Astrocyte (in vitro differentiated cells and primary cell): ENCODE results near the gene EFCAB6. TPM values are rescaled to one million over a fixed set of nuclear protein-coding genes. Genes with fewer than 3 reads are reported as not detected.
A peak's percentile ranks its signal among the peaks of the same experiment; 100 is the strongest.

ENCODE experiments used
- DNase-seq: peaks from one replicate; pipeline ENCODE4 v3.0.0-alpha.2; 2010; ENCODE audit warnings: low read depth
- FAIRE-seq: peaks from 2 replicates; lab custom pipeline; 2011; peaks lifted over from hg19 to GRCh38; lab: Jason Lieb, UNC
- H2AFZ ChIP-seq: 2 replicates; pipeline ENCODE4 v1.6.0; 2012; ENCODE audit warnings: low read depth, low read length, inconsistent platforms
- H3K27ac ChIP-seq: 2 replicates; pipeline ENCODE4 v1.5.1; 2011; ENCODE audit warnings: low read depth, low read length, inconsistent platforms
- H3K27me3 ChIP-seq: 2 replicates; pipeline ENCODE4 v1.6.0; 2011; ENCODE audit warnings: low read length, inconsistent platforms; ENCODE audit not compliant: insufficient read depth
- H3K36me3 ChIP-seq: 2 replicates; pipeline ENCODE4 v1.5.1; 2011; ENCODE audit warnings: low read length, inconsistent platforms; ENCODE audit not compliant: insufficient read depth
- H3K4me1 ChIP-seq: 2 replicates; pipeline ENCODE4 v1.5.1; 2011; ENCODE audit warnings: low read length, inconsistent platforms; ENCODE audit not compliant: insufficient read depth
- H3K4me2 ChIP-seq: 2 replicates; pipeline ENCODE4 v1.6.0; 2012; ENCODE audit warnings: low read length, inconsistent platforms
- H3K4me3 ChIP-seq: 2 replicates; pipeline ENCODE4 v1.5.1; 2011; ENCODE audit warnings: low read depth, mild to moderate bottlenecking, low read length, inconsistent platforms; ENCODE audit not compliant: insufficient read depth
- H3K79me2 ChIP-seq: 2 replicates; pipeline ENCODE4 v1.6.0; 2012; ENCODE audit warnings: mild to moderate bottlenecking, low read length, inconsistent platforms; ENCODE audit not compliant: insufficient read depth
- H3K9ac ChIP-seq: 2 replicates; pipeline ENCODE4 v1.6.0; 2012; ENCODE audit warnings: mild to moderate bottlenecking, low read length, inconsistent platforms
- H3K9me3 ChIP-seq: 2 replicates; pipeline ENCODE4 v1.5.1; 2012; ENCODE audit warnings: low read depth, mild to moderate bottlenecking, low read length, inconsistent platforms; ENCODE audit not compliant: insufficient read depth
- H4K20me1 ChIP-seq: 2 replicates; pipeline ENCODE4 v1.6.0; 2012; ENCODE audit warnings: low read length, inconsistent platforms; ENCODE audit not compliant: insufficient read depth
- H3K27ac Mint-ChIP-seq: one replicate; pipeline ENCODE4 v1.8.0; 2021; ENCODE audit warnings: mild to moderate bottlenecking, mixed read lengths; ENCODE audit not compliant: unreplicated experiment
- H3K27me3 Mint-ChIP-seq: one replicate; pipeline ENCODE4 v1.8.0; 2021; ENCODE audit warnings: low read depth, mixed read lengths; ENCODE audit not compliant: unreplicated experiment
- H3K36me3 Mint-ChIP-seq: one replicate; pipeline ENCODE4 v1.8.0; 2021; ENCODE audit warnings: low read depth, mixed read lengths; ENCODE audit not compliant: unreplicated experiment
- H3K4me1 Mint-ChIP-seq: one replicate; pipeline ENCODE4 v1.8.0; 2021; ENCODE audit warnings: low read depth, mixed read lengths; ENCODE audit not compliant: unreplicated experiment
- H3K4me3 Mint-ChIP-seq: one replicate; pipeline ENCODE4 v1.8.0; 2021; ENCODE audit warnings: mild to moderate bottlenecking, moderate library complexity, mixed read lengths; ENCODE audit not compliant: unreplicated experiment
- H3K9me3 Mint-ChIP-seq: one replicate; pipeline ENCODE4 v1.8.0; 2021; ENCODE audit warnings: mild to moderate bottlenecking, mixed read lengths; ENCODE audit not compliant: unreplicated experiment
- EZH2 ChIP-seq: IDR thresholded peaks from 2 replicates; pipeline ENCODE4 v1.6.1; 2012; ENCODE audit warnings: mild to moderate bottlenecking, low read length, inconsistent platforms; ENCODE audit not compliant: insufficient read depth
- total RNA-seq: library from RNA; stranded (reverse); gene quantifications from 2 replicates; pipeline ENCODE4 v1.2.1, GENCODE V29; 2021
- TF ChIP-seq, protein P1 (sequence below): IDR thresholded peaks from 2 replicates; pipeline ENCODE4 v1.5.1; 2011; ENCODE audit warnings: low read depth, mild to moderate bottlenecking, inconsistent platforms, low read length, moderate library complexity; ENCODE audit not compliant: insufficient read depth

Gene EFCAB6
- total RNA-seq, 1 donor from 2014 or later, result 1.2 TPM

DNA sequence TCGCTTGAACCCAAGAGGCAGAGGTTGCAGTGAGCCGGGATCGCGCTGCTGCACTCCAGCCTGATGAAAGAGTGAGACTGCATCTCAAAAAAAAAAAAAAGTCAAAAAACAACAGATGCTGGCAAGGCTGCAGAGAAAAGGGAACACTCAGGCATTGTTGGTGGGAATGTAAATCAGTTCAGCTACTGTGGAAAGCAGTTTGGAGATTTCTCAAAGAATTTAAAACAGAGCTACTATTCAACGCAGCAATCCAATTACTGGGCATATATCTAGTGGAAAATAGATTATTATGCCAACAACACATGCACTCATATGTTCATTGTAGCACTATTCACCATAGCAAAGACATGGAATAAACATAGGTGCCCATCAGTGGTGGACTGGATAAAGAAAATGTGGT is 89.7 kb downstream of the EFCAB6 start:
- no peak overlapping the region for H2AFZ ChIP-seq
- H3K36me3 ChIP-seq, result no peaks in the 10 kb centered on the region
- no peak for FAIRE-seq
- no peak for DNase-seq
- H3K27ac Mint-ChIP-seq, result no peak overlapping the region
- no peaks in the 10 kb centered on the region for H3K36me3 Mint-ChIP-seq
- H4K20me1 ChIP-seq, result no peaks in the 10 kb centered on the region
- no peaks in the 10 kb centered on the region for H3K9me3 ChIP-seq
- H3K9ac ChIP-seq, result no peak overlapping the region
- no peaks in the 10 kb centered on the region for H3K79me2 ChIP-seq
- peaks cover 2% of the 10 kb centered on the region for H3K4me1 Mint-ChIP-seq
- H3K9me3 Mint-ChIP-seq, result no peaks in the 10 kb centered on the region
- TF ChIP-seq EZH2, result no peak
- TF ChIP-seq, protein P1, sequence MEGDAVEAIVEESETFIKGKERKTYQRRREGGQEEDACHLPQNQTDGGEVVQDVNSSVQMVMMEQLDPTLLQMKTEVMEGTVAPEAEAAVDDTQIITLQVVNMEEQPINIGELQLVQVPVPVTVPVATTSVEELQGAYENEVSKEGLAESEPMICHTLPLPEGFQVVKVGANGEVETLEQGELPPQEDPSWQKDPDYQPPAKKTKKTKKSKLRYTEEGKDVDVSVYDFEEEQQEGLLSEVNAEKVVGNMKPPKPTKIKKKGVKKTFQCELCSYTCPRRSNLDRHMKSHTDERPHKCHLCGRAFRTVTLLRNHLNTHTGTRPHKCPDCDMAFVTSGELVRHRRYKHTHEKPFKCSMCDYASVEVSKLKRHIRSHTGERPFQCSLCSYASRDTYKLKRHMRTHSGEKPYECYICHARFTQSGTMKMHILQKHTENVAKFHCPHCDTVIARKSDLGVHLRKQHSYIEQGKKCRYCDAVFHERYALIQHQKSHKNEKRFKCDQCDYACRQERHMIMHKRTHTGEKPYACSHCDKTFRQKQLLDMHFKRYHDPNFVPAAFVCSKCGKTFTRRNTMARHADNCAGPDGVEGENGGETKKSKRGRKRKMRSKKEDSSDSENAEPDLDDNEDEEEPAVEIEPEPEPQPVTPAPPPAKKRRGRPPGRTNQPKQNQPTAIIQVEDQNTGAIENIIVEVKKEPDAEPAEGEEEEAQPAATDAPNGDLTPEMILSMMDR, result no peak
- no peaks in the 10 kb centered on the region for H3K27me3 Mint-ChIP-seq
- H3K4me1 ChIP-seq, result peaks cover 9% of the 10 kb centered on the region
- no peak overlapping the region for H3K4me3 Mint-ChIP-seq
- H3K27ac ChIP-seq, result no peak overlapping the region
- H3K4me2 ChIP-seq, result no peak overlapping the region
- no peak overlapping the region for H3K4me3 ChIP-seq
- no peaks in the 10 kb centered on the region for H3K27me3 ChIP-seq

DNA sequence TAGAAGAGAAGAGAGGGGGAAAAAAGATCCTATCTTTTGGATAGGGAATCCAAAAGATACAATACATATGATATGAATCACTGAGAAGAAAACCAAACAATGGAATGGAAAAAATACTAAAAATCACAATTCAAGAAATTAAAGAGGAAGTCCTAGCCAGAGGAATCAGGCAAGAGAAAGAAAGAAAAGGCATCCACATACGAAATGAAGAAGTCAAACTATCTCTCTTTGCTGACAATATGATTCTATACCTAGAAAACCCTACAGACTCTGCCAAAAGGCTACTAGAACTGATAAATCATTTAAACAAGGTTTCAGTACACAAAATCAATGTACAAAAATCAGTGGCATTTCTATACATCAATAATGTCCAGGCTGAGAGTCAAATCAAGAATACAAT is 91.4 kb downstream of the EFCAB6 start:
- peaks cover 9% of the 10 kb centered on the region for H3K4me1 ChIP-seq
- no peak overlapping the region for H3K4me3 ChIP-seq
- TF ChIP-seq EZH2, result no peak
- TF ChIP-seq, protein P1, result no peak
- no peak overlapping the region for H3K27ac ChIP-seq
- Mint-ChIP-seq H3K27ac (no peak overlapping the region), H3K36me3 (no peaks in the 10 kb centered on the region), H3K9me3 (no peaks in the 10 kb centered on the region), H3K4me3 (no peak overlapping the region), H3K27me3 (no peaks in the 10 kb centered on the region), H3K4me1 (peaks cover 2% of the 10 kb centered on the region)
- H2AFZ ChIP-seq, result no peak overlapping the region
- no peaks in the 10 kb centered on the region for H4K20me1 ChIP-seq
- H3K4me2 ChIP-seq, result no peak overlapping the region
- H3K9me3 ChIP-seq, result no peaks in the 10 kb centered on the region
- H3K27me3 ChIP-seq, result no peaks in the 10 kb centered on the region
- no peaks in the 10 kb centered on the region for H3K79me2 ChIP-seq
- no peaks in the 10 kb centered on the region for H3K36me3 ChIP-seq
- no peak overlapping the region for H3K9ac ChIP-seq
- no peak for DNase-seq
- FAIRE-seq, result peak; percentile 26

DNA sequence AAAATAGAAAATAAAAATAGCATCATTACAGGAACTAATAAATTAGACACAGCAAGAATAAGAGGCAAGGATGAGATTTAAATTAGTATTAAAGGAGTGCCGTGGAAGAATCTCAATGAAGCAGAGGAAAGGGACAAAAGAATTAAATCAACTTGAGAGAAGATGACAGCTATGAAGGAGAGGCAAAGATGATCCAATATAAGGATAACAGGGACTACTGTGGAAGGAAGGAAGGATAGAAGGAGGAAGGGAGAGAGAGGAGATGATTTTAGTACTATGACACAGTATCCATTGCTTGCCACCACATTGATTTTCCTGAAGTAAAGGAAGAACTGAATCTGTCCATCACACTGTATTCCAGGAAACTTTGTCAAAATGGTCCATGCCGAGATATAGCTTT is 98.0 kb downstream of the EFCAB6 start:
- H3K36me3 Mint-ChIP-seq, result no peaks in the 10 kb centered on the region
- Histone ChIP-seq H3K4me1 (no peaks in the 10 kb centered on the region), H3K79me2 (no peaks in the 10 kb centered on the region), H3K9ac (no peak overlapping the region), H3K36me3 (no peaks in the 10 kb centered on the region), H3K4me2 (no peak overlapping the region), H3K4me3 (no peak overlapping the region), H4K20me1 (no peaks in the 10 kb centered on the region), H2AFZ (no peak overlapping the region), H3K9me3 (no peaks in the 10 kb centered on the region), H3K27me3 (no peaks in the 10 kb centered on the region), H3K27ac (no peak overlapping the region)
- FAIRE-seq (no peak), DNase-seq (no peak)
- no peak for TF ChIP-seq EZH2
- TF ChIP-seq, protein P1, result no peak
- H3K27me3 Mint-ChIP-seq, result no peaks in the 10 kb centered on the region
- no peaks in the 10 kb centered on the region for H3K9me3 Mint-ChIP-seq
- no peak overlapping the region for H3K27ac Mint-ChIP-seq
- no peaks in the 10 kb centered on the region for H3K4me1 Mint-ChIP-seq
- H3K4me3 Mint-ChIP-seq, result no peak overlapping the region
